GM18520 (cell line): Measurements from ENCODE around the gene PALD1.
"Not testable (repeated sequence)": the region's sequence is repeated elsewhere in the genome, so short reads cannot be mapped to it uniquely, and the experiment has no call there.

ENCODE experiments used
- ATAC-seq: cut with Tn5 transposase; IDR thresholded peaks from one replicate; pipeline ENCODE4 v1.9.1; 2021; ENCODE audit not compliant: unreplicated experiment

PALD1 gene

GRCh38 chr10:70481831-70482530 lies 3.4 kb downstream of the PALD1 start:
- ATAC-seq, result no peak

GRCh38 chr10:70482982-70483760 lies 4.6 kb downstream of the PALD1 start:
- no peak for ATAC-seq

GRCh38 chr10:70483872-70484271 lies 5.3 kb downstream of the PALD1 start:
- ATAC-seq, result not testable (repeated sequence)

- ATAC-seq, result no peak
These were observed 9.3 kb downstream of the PALD1 start for GRCh38 chr10:70487824-70488223.

- ATAC-seq, result no peak
These were observed 11.6 kb downstream of the PALD1 start for GRCh38 chr10:70490142-70490541.

GRCh38 chr10:70491614-70492013 lies 13.0 kb downstream of the PALD1 start:
- ATAC-seq, result no peak

GRCh38 chr10:70492786-70493659 lies 14.5 kb downstream of the PALD1 start:
- ATAC-seq, result no peak

GRCh38 chr10:70493660-70494234 lies 15.2 kb downstream of the PALD1 start:
- ATAC-seq, result peak; percentile 44

GRCh38 chr10:70494536-70494935 lies 16.0 kb downstream of the PALD1 start:
- no peak for ATAC-seq

GRCh38 chr10:70494966-70495365 lies 16.4 kb downstream of the PALD1 start:
- no peak for ATAC-seq

- ATAC-seq, result no peak
These were observed 17.2 kb downstream of the PALD1 start for GRCh38 chr10:70495691-70496261.

GRCh38 chr10:70496341-70497119 lies 18.0 kb downstream of the PALD1 start:
- ATAC-seq, result no peak

- ATAC-seq, result no peak
These were observed 18.6 kb downstream of the PALD1 start for GRCh38 chr10:70497120-70497545.

- no peak for ATAC-seq
These were observed 20.6 kb downstream of the PALD1 start for GRCh38 chr10:70498970-70499835.

- no peak for ATAC-seq
These were observed 21.2 kb downstream of the PALD1 start for GRCh38 chr10:70499836-70500167.

GRCh38 chr10:70500368-70500767 lies 21.8 kb downstream of the PALD1 start:
- ATAC-seq, result no peak

GRCh38 chr10:70500812-70501301 lies 22.3 kb downstream of the PALD1 start:
- ATAC-seq, result no peak

- no peak for ATAC-seq
These were observed 23.8 kb downstream of the PALD1 start for GRCh38 chr10:70502406-70502805.

GRCh38 chr10:70503776-70504175 lies 25.2 kb downstream of the PALD1 start:
- no peak for ATAC-seq
